GM23338 (cell line): Measurements from ENCODE around the gene FER. TPM values are rescaled to one million over a fixed set of nuclear protein-coding genes. Genes with fewer than 3 reads are reported as not detected.
A peak's percentile ranks its signal among the peaks of the same experiment; 100 is the strongest.
"Not testable (repeated sequence)": the region's sequence is repeated elsewhere in the genome, so short reads cannot be mapped to it uniquely, and the experiment has no call there.

Experiments
- ATAC-seq: fragments of 200-7000 bp; cut with Tn5 transposase; 3 replicates; pipeline ENCODE4 v1.9.1; 2020
- DNase-seq: peaks from one replicate; pipeline ENCODE4 v3.0.0-alpha.2; 2015; ENCODE audit warnings: low spot score
- H2AFZ ChIP-seq: fragments of 200-600 bp; sonication (generic); 2 replicates; pipeline ENCODE4 v1.8.0; 2016; ENCODE audit warnings: antibody characterized with exemption, mild to moderate bottlenecking, moderate library complexity
- H3F3A ChIP-seq: fragments of 200-600 bp; sonication (generic); replicated peaks from 2 replicates; pipeline ENCODE4 v1.8.0; 2017; ENCODE audit warnings: antibody characterized with exemption, mixed run types, low read depth
- H3K27ac ChIP-seq: fragments of 200-600 bp; sonication (generic); 2 replicates; pipeline ENCODE4 v1.6.1; 2016; ENCODE audit warnings: low read depth
- H3K27me3 ChIP-seq: fragments of 200-600 bp; sonication (generic); 2 replicates; pipeline ENCODE4 v1.8.0; 2016; ENCODE audit warnings: mild to moderate bottlenecking, mixed run types, moderate library complexity; ENCODE audit not compliant: insufficient read depth
- H3K36me3 ChIP-seq: fragments of 200-600 bp; sonication (generic); 2 replicates; pipeline ENCODE4 v1.8.0; 2016; ENCODE audit warnings: mild to moderate bottlenecking; ENCODE audit not compliant: insufficient read depth
- H3K4me1 ChIP-seq: fragments of 200-600 bp; sonication (generic); 2 replicates; pipeline ENCODE4 v1.8.0; 2016; ENCODE audit warnings: mild to moderate bottlenecking, moderate library complexity; ENCODE audit not compliant: insufficient read depth
- H3K4me2 ChIP-seq: fragments of 200-600 bp; sonication (generic); 2 replicates; pipeline ENCODE4 v1.7.1; 2017; ENCODE audit warnings: mixed run types
- H3K4me3 ChIP-seq: fragments of 200-600 bp; sonication (generic); 2 replicates; pipeline ENCODE4 v1.6.1; 2016; ENCODE audit warnings: mixed run types
- H3K79me2 ChIP-seq: fragments of 200-600 bp; sonication (generic); replicated peaks from 2 replicates; pipeline ENCODE4 v1.8.0; 2017; ENCODE audit warnings: mild to moderate bottlenecking; ENCODE audit not compliant: insufficient read depth
- H3K9me2 ChIP-seq: fragments of 200-600 bp; sonication (generic); 2 replicates; pipeline ENCODE4 v1.8.0; 2017; ENCODE audit not compliant: insufficient read depth
- H4K20me1 ChIP-seq: fragments of 200-600 bp; sonication (generic); replicated peaks from 2 replicates; pipeline ENCODE4 v1.8.0; 2017; ENCODE audit warnings: mild to moderate bottlenecking; ENCODE audit not compliant: insufficient read depth
- H3K27ac Mint-ChIP-seq: 2 replicates; pipeline ENCODE4 v1.8.0; 2020; ENCODE audit warnings: inconsistent platforms, mild to moderate bottlenecking, moderate library complexity, mixed read lengths
- H3K27me3 Mint-ChIP-seq: 3 replicates; pipeline ENCODE4 v1.8.0; 2022; ENCODE audit warnings: low read depth, mild to moderate bottlenecking, moderate library complexity, mixed read lengths, inconsistent platforms; ENCODE audit not compliant: insufficient read depth, poor library complexity
- H3K36me3 Mint-ChIP-seq: 3 replicates; pipeline ENCODE4 v1.8.0; 2021; ENCODE audit warnings: low read depth, mild to moderate bottlenecking, inconsistent platforms, moderate library complexity, mixed read lengths
- H3K4me1 Mint-ChIP-seq: 3 replicates; pipeline ENCODE4 v1.8.0; 2020; ENCODE audit warnings: mild to moderate bottlenecking, inconsistent platforms, mixed read lengths
- H3K4me3 Mint-ChIP-seq: 3 replicates; pipeline ENCODE4 v1.8.0; 2021; ENCODE audit warnings: moderate library complexity, mild to moderate bottlenecking, inconsistent platforms, mixed read lengths
- H3K9me3 Mint-ChIP-seq: 3 replicates; pipeline ENCODE4 v1.8.0; 2020; ENCODE audit warnings: moderate library complexity, mild to moderate bottlenecking, inconsistent platforms, mixed read lengths
- EZH2 ChIP-seq: fragments of 200-600 bp; sonication (generic); IDR thresholded peaks from one replicate; pipeline ENCODE4 v1.8.0; 2017; ENCODE audit warnings: antibody characterized with exemption, mild to moderate bottlenecking, low read depth; ENCODE audit not compliant: unreplicated experiment
- JUNB ChIP-seq: IDR thresholded peaks from one replicate; pipeline ENCODE4 v1.6.1; 2016; ENCODE audit warnings: antibody characterized with exemption; ENCODE audit not compliant: unreplicated experiment
- STAT1 ChIP-seq: IDR thresholded peaks from one replicate; pipeline ENCODE4 v1.6.1; 2016; ENCODE audit warnings: antibody characterized with exemption; ENCODE audit not compliant: unreplicated experiment
- ZNF114 ChIP-seq: fragments of 250-450 bp; sonication (Bioruptor Pico); IDR thresholded peaks from 2 replicates; pipeline ENCODE4 v1.5.0; 2020; ENCODE audit warnings: mild to moderate bottlenecking, moderate library complexity
- polyA plus RNA-seq: library from polyadenylated mRNA; unstranded; fragments of >200 nt; fragmentation: Nextera tagmentation; extraction: Ambion mirVana; gene quantifications from 2 replicates; pipeline ENCODE4 v1.2.1, GENCODE V29; 2016
- total RNA-seq: library from RNA; depleted of rRNA; stranded (reverse); fragments of >200 nt; shearing (Covaris generic); gene quantifications from 2 replicates; pipeline ENCODE4 v1.2.3, GENCODE V29; 2014
- TF ChIP-seq, protein P1 (sequence below): IDR thresholded peaks from 2 replicates; pipeline ENCODE4 v1.6.1; 2016; ENCODE audit warnings: antibody characterized with exemption

Gene FER
- total and polyA plus RNA-seq, 2 experiments from 2014 or later: 17.4 to 34.8 TPM

DNA sequence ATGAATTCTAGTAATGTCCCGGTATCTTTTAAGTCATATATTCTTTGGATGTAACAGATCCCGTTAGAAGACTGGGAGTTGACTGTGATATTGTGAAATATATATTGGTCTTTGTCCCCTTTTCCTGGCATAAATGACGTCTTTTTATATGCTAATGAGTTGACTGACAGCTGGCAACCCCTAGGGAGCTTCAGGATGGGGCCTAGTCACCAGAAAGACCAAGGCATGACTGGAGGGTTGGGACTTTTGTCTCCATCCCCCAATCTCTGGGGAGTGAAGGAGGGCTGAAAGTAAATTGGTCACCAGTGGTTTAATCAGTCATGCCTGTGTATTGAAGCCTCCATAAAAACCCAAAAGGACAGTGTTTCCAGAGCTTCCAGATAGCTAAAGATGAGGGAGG lies 420.5 kb downstream of the FER start (continued):
- TF ChIP-seq, protein P1, sequence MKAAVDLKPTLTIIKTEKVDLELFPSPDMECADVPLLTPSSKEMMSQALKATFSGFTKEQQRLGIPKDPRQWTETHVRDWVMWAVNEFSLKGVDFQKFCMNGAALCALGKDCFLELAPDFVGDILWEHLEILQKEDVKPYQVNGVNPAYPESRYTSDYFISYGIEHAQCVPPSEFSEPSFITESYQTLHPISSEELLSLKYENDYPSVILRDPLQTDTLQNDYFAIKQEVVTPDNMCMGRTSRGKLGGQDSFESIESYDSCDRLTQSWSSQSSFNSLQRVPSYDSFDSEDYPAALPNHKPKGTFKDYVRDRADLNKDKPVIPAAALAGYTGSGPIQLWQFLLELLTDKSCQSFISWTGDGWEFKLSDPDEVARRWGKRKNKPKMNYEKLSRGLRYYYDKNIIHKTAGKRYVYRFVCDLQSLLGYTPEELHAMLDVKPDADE: no peak
- no peak for TF ChIP-seq EZH2
- no peak for TF ChIP-seq JUNB
- TF ChIP-seq ZNF114 (CRISPR knock-in tag): no peak
- no peak for TF ChIP-seq STAT1

- Histone ChIP-seq H3F3A (no peaks in the 10 kb centered on the region), H3K79me2 (no peaks in the 10 kb centered on the region), H4K20me1 (no peaks in the 10 kb centered on the region), H3K9me2 (no peaks in the 10 kb centered on the region), H3K36me3 (no peaks in the 10 kb centered on the region), H2AFZ (no peak overlapping the region), H3K27ac (no peak overlapping the region), H3K27me3 (no peaks in the 10 kb centered on the region), H3K4me2 (no peak overlapping the region), H3K4me3 (no peak overlapping the region), H3K4me1 (peaks cover 29% of the 10 kb centered on the region; the same call in 1 of the 2 replicates)
- TF ChIP-seq EZH2: no peak
- Mint-ChIP-seq H3K9me3 (no peaks in the 10 kb centered on the region; the same call in 2 of the 3 replicates), H3K27ac (peak overlapping the region; percentile 81; the same call in 1 of the 2 replicates), H3K36me3 (peaks cover 4% of the 10 kb centered on the region; the same call in 1 of the 3 replicates), H3K27me3 (peaks cover 2% of the 10 kb centered on the region), H3K4me3 (no peak overlapping the region), H3K4me1 (peaks cover 39% of the 10 kb centered on the region)
- ATAC-seq (peak; percentile 81), DNase-seq (no peak)
Observed at GRCh38 chr5:109170629-109171350, 423.1 kb downstream of the FER start.

- H3K4me1 Mint-ChIP-seq: peaks cover 40% of the 10 kb centered on the region
- not testable (repeated sequence) for H3K79me2 ChIP-seq, H3K4me3 Mint-ChIP-seq, H3K36me3 ChIP-seq, H3K36me3 Mint-ChIP-seq, H3K27me3 ChIP-seq, ATAC-seq, H3K9me2 ChIP-seq, H3K4me2 ChIP-seq, H3K27ac Mint-ChIP-seq, H3F3A ChIP-seq, H3K4me3 ChIP-seq, H3K27me3 Mint-ChIP-seq, DNase-seq, H2AFZ ChIP-seq, H3K27ac ChIP-seq, H3K9me3 Mint-ChIP-seq, H4K20me1 ChIP-seq
- peaks cover 29% of the 10 kb centered on the region; the same call in 1 of the 2 replicates for H3K4me1 ChIP-seq
Observed at GRCh38 chr5:109171437-109172073, 423.9 kb downstream of the FER start.
